ENCODE data around the gene TOR1AIP2. TPM values are rescaled to one million over a fixed set of nuclear protein-coding genes. Genes with fewer than 3 reads are reported as not detected.

Gene TOR1AIP2
- total RNA-seq: 131 and 133 TPM in 2 replicates

DNA sequence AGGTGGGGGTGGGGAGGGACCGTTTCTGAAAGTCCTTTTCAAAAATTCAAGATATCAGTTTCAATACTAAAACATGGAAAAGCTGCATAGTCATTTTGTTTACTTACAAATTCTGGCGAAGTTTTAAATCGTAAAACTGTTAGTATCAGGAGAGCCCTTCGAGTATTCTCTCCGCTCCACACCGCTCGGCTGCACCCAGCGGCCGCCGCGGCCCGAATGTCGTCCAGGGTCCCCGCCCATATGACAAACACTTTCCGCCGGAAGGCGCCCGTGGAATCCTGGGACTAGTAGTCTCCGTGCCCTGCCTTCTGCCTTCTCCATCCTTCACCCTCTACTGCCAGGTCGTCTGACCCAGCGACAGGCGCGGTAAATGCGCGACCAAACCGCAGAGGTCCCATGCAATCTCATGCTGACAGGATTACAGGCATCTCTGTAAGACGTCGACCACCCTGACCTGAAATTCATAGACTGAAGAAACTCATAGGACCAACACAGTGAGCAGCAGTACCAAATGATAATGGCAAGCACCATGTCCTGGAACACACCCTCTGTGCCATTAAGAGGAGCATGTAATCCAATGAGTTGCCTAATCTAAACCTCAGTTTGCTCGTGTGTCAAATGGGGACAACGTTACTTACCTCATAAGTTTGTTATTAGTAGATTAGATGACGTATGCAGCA is at the start of gene TOR1AIP2:
Gene TOR1AIP2 (minus strand): TSS at position 218 of the 680 bp plus-strand sequence. CDS start 25,138 bp downstream, outside the sequence.

DNA sequence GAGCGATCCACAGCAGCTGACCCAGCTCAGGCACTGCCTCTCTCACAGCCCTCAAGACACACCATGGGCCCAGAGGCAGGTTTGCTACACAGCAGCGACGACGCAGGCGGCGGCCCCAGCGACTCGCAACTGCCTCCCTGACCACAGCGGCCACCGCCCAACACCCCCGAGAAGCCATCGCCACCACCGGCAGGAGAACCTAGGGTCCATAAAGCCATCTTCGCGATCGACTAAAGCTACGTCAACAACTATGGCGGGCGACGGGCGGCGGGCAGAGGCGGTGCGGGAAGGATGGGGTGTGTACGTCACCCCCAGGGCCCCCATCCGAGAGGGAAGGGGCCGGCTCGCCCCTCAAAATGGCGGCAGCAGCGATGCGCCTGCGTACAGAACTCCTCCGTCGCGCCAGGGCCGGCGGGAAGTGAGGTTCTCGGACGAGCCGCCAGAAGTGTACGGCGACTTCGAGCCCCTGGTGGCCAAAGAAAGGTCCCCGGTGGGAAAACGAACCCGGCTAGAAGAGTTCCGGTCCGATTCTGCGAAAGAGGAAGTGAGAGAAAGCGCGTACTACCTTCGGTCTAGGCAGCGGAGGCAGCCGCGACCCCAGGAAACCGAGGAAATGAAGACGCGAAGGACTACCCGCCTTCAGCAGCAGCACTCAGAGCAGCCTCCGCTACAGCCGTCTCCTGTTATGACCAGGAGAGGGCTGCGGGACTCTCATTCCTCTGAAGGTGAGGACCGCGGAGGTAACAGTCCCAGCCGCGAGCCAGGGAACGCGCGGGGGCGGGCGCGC is 4.8 kb upstream of the TOR1AIP2 start, which contains the start of gene TOR1AIP1:
Gene TOR1AIP1 (plus strand): TSS at position 33 of the 787 bp plus-strand sequence. CDS start 218 bp downstream, at position 251.

Other genes starting within 250 kb of the TOR1AIP2 start
- not detected in 2 replicates for gene FAM163A, start 134.5 kb downstream of the TOR1AIP2 start, total RNA-seq
- gene TOR1AIP1, start 4.5 kb upstream of the TOR1AIP2 start, total RNA-seq: 79.7 and 88.8 TPM in 2 replicates
- 67.2 and 88.3 TPM in 2 replicates for gene CEP350, start 77.0 kb upstream of the TOR1AIP2 start, total RNA-seq